Measurements from ENCODE around the gene TBL1X. TPM values are rescaled to one million over a fixed set of nuclear protein-coding genes. Genes with fewer than 3 reads are reported as not detected.

TBL1X gene
- total and polyA plus RNA-seq, 7 donors, result 2.0 to 17.6 (median 7.8) TPM

GRCh38 chrX:9486786-9487387, 22.0 kb downstream of the TBL1X start:
- H3K36me3 ChIP-seq (ENCODE audit: insufficient read depth in 1 of 2, low read depth in 1 of 2), result no peaks in the 10 kb centered on the region
- ATAC-seq, result no peak
- peaks cover 3% of the 10 kb centered on the region for H3K4me1 ChIP-seq
- H3K27ac ChIP-seq, result no peak overlapping the region
- peaks cover 4% of the 10 kb centered on the region for H3K9me3 ChIP-seq
- no peak for TF ChIP-seq CTCF (IDR thresholded peaks at IDR 0.05)
- intact Hi-C loops (cut with DNase I), result no loop called here
- DNase-seq, result no peak
- no peak overlapping the region for H3K4me3 ChIP-seq
- H3K27me3 ChIP-seq (ENCODE audit: insufficient read depth in 3 of 3, low read length in 2 of 3), result peaks cover 0 to 8% (median 0%) of the 10 kb centered on the region in 3 donors
- 73 to 83% (median 82%) methylated on average over 3 of the region's 3 CpGs for WGBS, 3 donors

GRCh38 chrX:9488586-9488985, 23.7 kb downstream of the TBL1X start:
- H3K27me3 ChIP-seq (ENCODE audit: insufficient read depth in 3 of 3, low read length in 2 of 3), result no peaks in the 10 kb centered on the region
- DNase-seq (no peak), ATAC-seq (no peak)
- intact Hi-C loops (cut with DNase I), result no loop called here
- peaks cover 5% of the 10 kb centered on the region for H3K4me1 ChIP-seq
- H3K27ac ChIP-seq, result no peak overlapping the region
- 60 to 68% (median 68%) methylated on average over 4 of the region's 4 CpGs for WGBS, 3 donors
- peaks cover 4% of the 10 kb centered on the region for H3K9me3 ChIP-seq
- TF ChIP-seq CTCF (IDR thresholded peaks at IDR 0.05), result no peak
- no peak overlapping the region for H3K4me3 ChIP-seq
- H3K36me3 ChIP-seq (ENCODE audit: insufficient read depth in 1 of 2, low read depth in 1 of 2), result no peaks in the 10 kb centered on the region

- H3K4me1 ChIP-seq, result peaks cover 5% of the 10 kb centered on the region
- intact Hi-C loops (cut with DNase I), result no loop called here
- no peak for TF ChIP-seq CTCF (IDR thresholded peaks at IDR 0.05)
- H3K27me3 ChIP-seq (ENCODE audit: insufficient read depth in 3 of 3, low read length in 2 of 3), result no peaks in the 10 kb centered on the region
- no peak overlapping the region for H3K27ac ChIP-seq
- WGBS, 3 donors, result 0% methylated on average over 1 of the region's 1 CpG
- no peak for ATAC-seq
- H3K4me3 ChIP-seq, result no peak overlapping the region
- DNase-seq, result no peak
- H3K9me3 ChIP-seq, result peaks cover 4% of the 10 kb centered on the region
- no peaks in the 10 kb centered on the region for H3K36me3 ChIP-seq (ENCODE audit: insufficient read depth in 1 of 2, low read depth in 1 of 2)
These were observed 24.4 kb downstream of the TBL1X start for GRCh38 chrX:9489234-9489633.

GRCh38 chrX:9492901-9493300, 28.0 kb downstream of the TBL1X start:
- no peak for TF ChIP-seq CTCF (IDR thresholded peaks at IDR 0.05)
- Histone ChIP-seq H3K27ac (no peak overlapping the region), H3K4me1 (peaks cover 5% of the 10 kb centered on the region), H3K27me3 (ENCODE audit: insufficient read depth in 3 of 3, low read length in 2 of 3) (no peaks in the 10 kb centered on the region), H3K36me3 (ENCODE audit: insufficient read depth in 1 of 2, low read depth in 1 of 2) (no peaks in the 10 kb centered on the region), H3K9me3 (peaks cover 4% of the 10 kb centered on the region), H3K4me3 (no peak overlapping the region)
- WGBS, 3 donors, result 23 to 34% (median 33%) methylated on average over 2 of the region's 2 CpGs
- ATAC-seq (peak in 1 of 4 donors; percentile 35), DNase-seq (no peak)
- intact Hi-C loops (cut with DNase I), result no loop called here

GRCh38 chrX:9493936-9494335, 29.1 kb downstream of the TBL1X start:
- peaks cover 5% of the 10 kb centered on the region for H3K4me1 ChIP-seq
- H3K4me3 ChIP-seq, result no peak overlapping the region
- ATAC-seq (no peak), DNase-seq (no peak)
- peaks cover under 1% of the 10 kb centered on the region for H3K9me3 ChIP-seq
- no peaks in the 10 kb centered on the region for H3K36me3 ChIP-seq (ENCODE audit: insufficient read depth in 1 of 2, low read depth in 1 of 2)
- no peak overlapping the region for H3K27ac ChIP-seq
- H3K27me3 ChIP-seq (ENCODE audit: insufficient read depth in 3 of 3, low read length in 2 of 3), result no peaks in the 10 kb centered on the region
- TF ChIP-seq CTCF (IDR thresholded peaks at IDR 0.05), result no peak
- 84 to 95% (median 86%) methylated on average over 5 of the region's 5 CpGs for WGBS, 3 donors
- intact Hi-C loops (cut with DNase I), result no loop called here
